ENCODE results near the gene LYPLA2. TPM values are rescaled to one million over a fixed set of nuclear protein-coding genes. Genes with fewer than 3 reads are reported as not detected.

Gene LYPLA2
- total RNA-seq, 1 donor from 2014 or later, result 115 TPM

DNA sequence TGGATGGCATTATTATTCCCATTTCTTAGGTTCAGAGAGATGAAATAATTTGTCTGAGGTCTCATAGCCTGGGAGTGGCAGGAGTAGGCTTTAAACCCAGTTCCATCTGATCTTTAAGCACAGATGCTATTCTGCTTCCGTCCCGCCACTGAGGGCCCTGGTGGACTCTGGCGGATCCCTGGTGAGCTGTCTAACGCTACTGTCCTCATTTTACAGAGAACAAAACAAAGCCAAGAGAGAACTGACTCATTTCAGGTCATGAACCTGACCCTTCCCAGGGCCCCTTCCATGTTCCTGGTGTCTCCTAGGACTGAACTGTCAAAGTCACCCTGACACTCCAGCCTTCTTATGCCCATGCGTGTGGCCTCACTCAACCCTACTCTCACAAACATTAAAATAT lies 12.7 kb downstream of the LYPLA2 start:
- H3K27ac Mint-ChIP-seq, result no peak overlapping the region
- H3K4me3 Mint-ChIP-seq (ENCODE audit: low read depth), result no peak overlapping the region

DNA sequence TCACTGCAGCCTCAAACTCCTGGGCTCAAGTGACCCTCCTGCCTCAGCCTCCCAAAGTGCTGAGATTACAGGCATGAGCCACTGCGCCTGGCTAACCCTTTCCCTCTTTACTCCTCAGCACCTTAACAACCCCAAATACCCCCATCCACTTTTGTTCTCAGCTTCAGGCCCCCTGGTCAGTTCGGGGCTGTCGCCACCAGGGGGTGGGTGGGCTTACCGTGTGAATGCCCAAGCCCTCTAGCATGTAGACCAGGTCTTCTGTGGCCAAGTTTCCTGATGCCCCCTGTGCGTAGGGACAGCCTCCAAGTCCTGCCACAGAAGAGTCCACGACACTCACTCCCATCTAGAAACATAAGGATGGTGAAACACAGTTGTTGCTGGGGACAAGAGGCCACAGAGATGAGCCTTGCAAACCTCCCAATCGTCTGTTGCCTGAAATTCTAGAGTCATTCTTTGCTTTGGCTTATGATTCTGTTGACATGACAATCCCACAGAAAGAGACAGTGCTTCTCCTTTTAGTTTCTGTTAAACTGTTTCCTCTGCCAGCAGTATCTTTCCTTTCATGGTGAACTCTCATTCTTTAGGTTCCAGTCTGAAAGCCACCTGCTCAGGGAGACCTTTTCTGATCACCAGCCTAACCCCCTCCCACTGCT lies 13.4 kb downstream of the LYPLA2 start:
- Mint-ChIP-seq H3K36me3 (ENCODE audit: insufficient read depth) (peaks cover 14% of the 10 kb centered on the region), H3K4me3 (ENCODE audit: low read depth) (no peak overlapping the region), H3K9me3 (ENCODE audit: low read depth) (no peaks in the 10 kb centered on the region), H3K27ac (no peak overlapping the region), H3K4me1 (ENCODE audit: low read depth) (peaks cover 8% of the 10 kb centered on the region), H3K27me3 (no peaks in the 10 kb centered on the region)
- TF ChIP-seq, protein P1, sequence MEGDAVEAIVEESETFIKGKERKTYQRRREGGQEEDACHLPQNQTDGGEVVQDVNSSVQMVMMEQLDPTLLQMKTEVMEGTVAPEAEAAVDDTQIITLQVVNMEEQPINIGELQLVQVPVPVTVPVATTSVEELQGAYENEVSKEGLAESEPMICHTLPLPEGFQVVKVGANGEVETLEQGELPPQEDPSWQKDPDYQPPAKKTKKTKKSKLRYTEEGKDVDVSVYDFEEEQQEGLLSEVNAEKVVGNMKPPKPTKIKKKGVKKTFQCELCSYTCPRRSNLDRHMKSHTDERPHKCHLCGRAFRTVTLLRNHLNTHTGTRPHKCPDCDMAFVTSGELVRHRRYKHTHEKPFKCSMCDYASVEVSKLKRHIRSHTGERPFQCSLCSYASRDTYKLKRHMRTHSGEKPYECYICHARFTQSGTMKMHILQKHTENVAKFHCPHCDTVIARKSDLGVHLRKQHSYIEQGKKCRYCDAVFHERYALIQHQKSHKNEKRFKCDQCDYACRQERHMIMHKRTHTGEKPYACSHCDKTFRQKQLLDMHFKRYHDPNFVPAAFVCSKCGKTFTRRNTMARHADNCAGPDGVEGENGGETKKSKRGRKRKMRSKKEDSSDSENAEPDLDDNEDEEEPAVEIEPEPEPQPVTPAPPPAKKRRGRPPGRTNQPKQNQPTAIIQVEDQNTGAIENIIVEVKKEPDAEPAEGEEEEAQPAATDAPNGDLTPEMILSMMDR (IDR thresholded peaks at IDR 0.05; ENCODE audit: unreplicated experiment), result peak; percentile 43
- DNase-seq (ENCODE audit: low spot score, unreplicated experiment), result no peak

More for the DNA sequence above, 12.7 kb downstream of the LYPLA2 start:
- Mint-ChIP-seq H3K27me3 (no peaks in the 10 kb centered on the region), H3K4me1 (ENCODE audit: low read depth) (peaks cover 11% of the 10 kb centered on the region), H3K9me3 (ENCODE audit: low read depth) (no peaks in the 10 kb centered on the region), H3K36me3 (ENCODE audit: insufficient read depth) (peaks cover 14% of the 10 kb centered on the region)
- DNase-seq (ENCODE audit: low spot score, unreplicated experiment), result no peak
- TF ChIP-seq, protein P1 (IDR thresholded peaks at IDR 0.05; ENCODE audit: unreplicated experiment), result no peak

DNA sequence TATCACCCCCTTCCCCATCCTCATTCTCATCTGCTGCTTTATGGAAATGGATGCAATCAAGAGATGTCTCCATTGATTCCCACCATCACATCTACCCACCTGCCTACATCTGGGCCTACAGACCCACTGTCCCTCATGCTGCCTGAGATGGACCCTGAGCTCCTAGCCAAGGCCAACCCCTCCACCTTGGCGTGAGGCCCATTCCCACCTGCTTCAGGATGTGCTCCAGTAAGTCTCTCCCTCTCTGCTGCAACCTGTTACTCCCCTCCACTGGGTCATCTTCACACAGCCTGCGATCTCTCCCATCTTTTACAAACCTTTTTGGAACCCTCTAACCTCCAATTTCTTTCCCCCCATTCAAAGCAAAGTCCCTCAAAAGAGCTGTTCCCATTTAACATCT lies 14.1 kb downstream of the LYPLA2 start:
- H3K27ac Mint-ChIP-seq, result no peak overlapping the region
- no peaks in the 10 kb centered on the region for H3K27me3 Mint-ChIP-seq
- H3K4me3 Mint-ChIP-seq (ENCODE audit: low read depth), result no peak overlapping the region
- no peaks in the 10 kb centered on the region for H3K9me3 Mint-ChIP-seq (ENCODE audit: low read depth)
- H3K36me3 Mint-ChIP-seq (ENCODE audit: insufficient read depth), result peaks cover 14% of the 10 kb centered on the region
- TF ChIP-seq, protein P1 (IDR thresholded peaks at IDR 0.05; ENCODE audit: unreplicated experiment), result no peak
- peaks cover 5% of the 10 kb centered on the region for H3K4me1 Mint-ChIP-seq (ENCODE audit: low read depth)
- no peak for DNase-seq (ENCODE audit: low spot score, unreplicated experiment)

DNA sequence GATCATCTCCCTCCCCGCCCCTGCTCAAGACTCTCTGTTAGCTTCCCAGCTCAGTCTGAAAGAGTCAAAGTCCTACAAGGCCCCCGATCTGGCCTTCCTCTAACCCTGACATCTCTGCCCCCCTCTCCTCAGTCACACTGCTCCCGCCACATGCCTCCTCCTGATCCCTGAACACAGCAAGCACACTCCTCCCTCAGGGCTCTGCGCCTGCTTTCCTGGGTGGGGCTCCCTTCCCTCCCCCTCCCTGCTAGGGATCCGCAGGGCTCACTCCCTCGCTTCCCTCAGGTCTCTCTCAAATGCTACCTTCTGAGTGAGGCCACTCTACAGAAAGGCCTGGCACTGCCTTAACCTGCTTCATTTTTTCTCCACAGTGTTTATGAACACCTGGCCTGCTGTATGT lies 15.3 kb downstream of the LYPLA2 start:
- no peak for DNase-seq (ENCODE audit: low spot score, unreplicated experiment)
- Mint-ChIP-seq H3K36me3 (ENCODE audit: insufficient read depth) (peaks cover 14% of the 10 kb centered on the region), H3K4me3 (ENCODE audit: low read depth) (no peak overlapping the region), H3K4me1 (ENCODE audit: low read depth) (peaks cover 3% of the 10 kb centered on the region), H3K27me3 (no peaks in the 10 kb centered on the region), H3K27ac (no peak overlapping the region), H3K9me3 (ENCODE audit: low read depth) (no peaks in the 10 kb centered on the region)
- TF ChIP-seq, protein P1 (IDR thresholded peaks at IDR 0.05; ENCODE audit: unreplicated experiment), result no peak

DNA sequence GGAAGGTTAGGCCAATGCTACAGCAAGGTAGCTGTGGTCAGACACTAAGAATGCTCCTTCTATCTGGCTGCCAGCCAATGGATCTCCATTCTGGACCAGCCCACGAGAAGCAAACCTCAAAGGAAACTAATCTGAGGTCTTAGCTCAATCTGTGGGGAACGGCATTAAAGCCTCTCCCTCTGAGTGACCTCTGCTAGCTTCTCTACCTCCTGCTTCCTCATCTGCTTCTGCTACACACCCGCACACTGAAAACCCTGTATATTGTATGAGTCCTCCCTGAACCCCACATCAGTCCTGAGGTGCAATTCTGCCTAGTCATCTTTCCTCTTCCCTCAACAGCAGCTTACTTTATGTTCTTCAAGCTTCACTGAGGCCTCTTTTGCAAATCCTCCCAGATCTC lies 16.5 kb downstream of the LYPLA2 start:
- Mint-ChIP-seq H3K27ac (no peak overlapping the region), H3K36me3 (ENCODE audit: insufficient read depth) (peaks cover 16% of the 10 kb centered on the region), H3K9me3 (ENCODE audit: low read depth) (no peaks in the 10 kb centered on the region), H3K4me1 (ENCODE audit: low read depth) (no peaks in the 10 kb centered on the region), H3K27me3 (no peaks in the 10 kb centered on the region), H3K4me3 (ENCODE audit: low read depth) (no peak overlapping the region)
- TF ChIP-seq, protein P1 (IDR thresholded peaks at IDR 0.05; ENCODE audit: unreplicated experiment), result no peak
- DNase-seq (ENCODE audit: low spot score, unreplicated experiment), result no peak

Measured in progenitor cell of endocrine pancreas (in vitro differentiated cells).